H1 (cell line): Measurements from ENCODE around the gene SPRED1. TPM values are rescaled to one million over a fixed set of nuclear protein-coding genes. Genes with fewer than 3 reads are reported as not detected.

Experiments used
- CTCF ChIA-PET: fragments of 300-600 bp; sonication (Branson Sonifier 250); formaldehyde crosslinking; loops from one replicate; lab custom pipeline; 2021; ENCODE audit not compliant: partially characterized antibody; lab: Charles Lee
- POLR2A ChIA-PET: fragments of 300-600 bp; sonication (Branson Sonifier 250); formaldehyde crosslinking; loops from one replicate; lab custom pipeline; 2021; ENCODE audit warnings: inconsistent platforms; ENCODE audit not compliant: partially characterized antibody; lab: Charles Lee
- DNase-seq, 2 experiments: peaks; one replicate each; pipeline versions ENCODE4 v3.0.0 to v3.0.0-alpha.2; 2010 to 2022; ENCODE audit warnings: low spot score in 2 of 2, low read depth in 1 of 2, mixed read lengths in 1 of 2
- FAIRE-seq: peaks from 2 replicates; lab custom pipeline; 2011; peaks lifted over from hg19 to GRCh38; lab: Jason Lieb, UNC
- H2AFZ ChIP-seq: 2 replicates; pipeline ENCODE4 v1.8.1; 2012; ENCODE audit warnings: low read length, inconsistent platforms
- H2AK5ac ChIP-seq: 2 replicates; pipeline ENCODE4 v1.6.1; 2013; ENCODE audit warnings: low read depth, low read length
- H2BK120ac ChIP-seq: replicated peaks from 2 replicates; pipeline ENCODE3; 2013; ENCODE audit warnings: low read depth, low read length, inconsistent platforms
- H2BK12ac ChIP-seq: 2 replicates; pipeline ENCODE4 v1.6.1; 2013; ENCODE audit warnings: low read depth, low read length
- H2BK15ac ChIP-seq: 2 replicates; pipeline ENCODE4 v1.6.1; 2013; ENCODE audit warnings: low read length
- H2BK20ac ChIP-seq: 2 replicates; pipeline ENCODE4 v1.6.1; 2013; ENCODE audit warnings: low read length
- H2BK5ac ChIP-seq: 2 replicates; pipeline ENCODE4 v1.6.1; 2013; ENCODE audit warnings: low read depth, low read length
- H3K14ac ChIP-seq: 2 replicates; pipeline ENCODE4 v1.6.1; 2013; ENCODE audit warnings: inconsistent platforms; ENCODE audit not compliant: insufficient read length
- H3K18ac ChIP-seq: 2 replicates; pipeline ENCODE4 v1.6.1; 2013; ENCODE audit warnings: low read length; ENCODE audit errors: extremely low read depth
- H3K23ac ChIP-seq: 2 replicates; pipeline ENCODE4 v1.6.1; 2013; ENCODE audit warnings: inconsistent platforms; ENCODE audit not compliant: insufficient read length
- H3K23me2 ChIP-seq: 2 replicates; pipeline ENCODE4 v1.6.1; 2013; ENCODE audit warnings: low read depth, low read length
- H3K27ac ChIP-seq: 2 replicates; pipeline ENCODE4 v1.6.1; 2011; ENCODE audit warnings: low read depth, low read length, inconsistent platforms
- H3K27me3 ChIP-seq, 4 experiments: replicated peaks in 1 of 4; 1 replicate in 1 of 4; 2 replicates in 3 of 4; pipeline versions ENCODE4 v1.6.1 to v1.8.1; 2011 to 2013; ENCODE audit warnings: low read length in 3 of 4, mild to moderate bottlenecking in 3 of 4, inconsistent platforms in 2 of 4, mixed read lengths in 2 of 4, moderate library complexity in 1 of 4; ENCODE audit not compliant: control insufficient read depth in 3 of 4, insufficient read depth in 3 of 4; ENCODE audit errors: extremely low read depth in 1 of 4
- H3K36me3 ChIP-seq, 4 experiments: 2 replicates each; pipeline versions ENCODE4 v1.6.1 to v1.8.1; 2011 to 2013; ENCODE audit warnings: mild to moderate bottlenecking in 4 of 4, low read length in 3 of 4, moderate library complexity in 2 of 4, control low read depth in 1 of 4, inconsistent platforms in 1 of 4; ENCODE audit not compliant: insufficient read depth in 4 of 4, control insufficient read depth in 2 of 4
- H3K4ac ChIP-seq: replicated peaks from 2 replicates; pipeline ENCODE3; 2013; ENCODE audit warnings: low read length, low read depth, mixed read lengths, inconsistent platforms; ENCODE audit not compliant: insufficient read length
- H3K4me1 ChIP-seq, 4 experiments: replicated peaks in 1 of 4; 1 replicate in 1 of 4; 2 replicates in 3 of 4; pipeline versions ENCODE4 v1.6.1 to v1.8.1; 2011 to 2013; ENCODE audit warnings: low read length in 3 of 4, inconsistent platforms in 2 of 4, mixed read lengths in 1 of 4; ENCODE audit not compliant: insufficient read depth in 4 of 4, control insufficient read depth in 3 of 4
- H3K4me2 ChIP-seq, 2 experiments: 2 replicates each; pipeline versions ENCODE4 v1.6.1 to v1.8.1; 2011 to 2013; ENCODE audit warnings: low read depth in 2 of 2, low read length in 2 of 2, control low read depth in 1 of 2, inconsistent platforms in 1 of 2, mild to moderate bottlenecking in 1 of 2; ENCODE audit not compliant: insufficient read depth in 1 of 2
- H3K4me3 ChIP-seq, 4 experiments: fragments of 200-600, 300-600 bp in 1 of 4; sonication (generic), shearing (Covaris generic), sonication (Bioruptor Twin) in 1 of 4; 2 replicates each; pipeline versions ENCODE4 v1.5.1 to v1.8.1; 2011 to 2016; ENCODE audit warnings: low read length in 4 of 4, low read depth in 3 of 4, control low read depth in 2 of 4, inconsistent platforms in 2 of 4, mild to moderate bottlenecking in 2 of 4, mixed read lengths in 1 of 4, moderate library complexity in 1 of 4; ENCODE audit not compliant: insufficient read depth in 2 of 4; ENCODE audit errors: extremely low read depth in 1 of 4
- H3K56ac ChIP-seq: replicated peaks from 2 replicates; pipeline ENCODE3; 2013; ENCODE audit warnings: low read depth, mild to moderate bottlenecking, mixed read lengths, low read length, inconsistent platforms; ENCODE audit not compliant: insufficient read length
- H3K79me1 ChIP-seq: 2 replicates; pipeline ENCODE4 v1.6.1; 2013; ENCODE audit warnings: low read depth, low read length, control low read depth
- H3K79me2 ChIP-seq, 2 experiments: 2 replicates each; pipeline versions ENCODE4 v1.6.1 to v1.8.1; 2012 to 2013; ENCODE audit warnings: low read length in 2 of 2, mild to moderate bottlenecking in 2 of 2, inconsistent platforms in 1 of 2; ENCODE audit not compliant: insufficient read depth in 2 of 2, control insufficient read depth in 1 of 2
- H3K9ac ChIP-seq, 4 experiments: replicated peaks in 1 of 4; 1 replicate in 1 of 4; 2 replicates in 3 of 4; pipeline versions ENCODE4 v1.6.1 to v1.8.1; 2011 to 2013; ENCODE audit warnings: low read depth in 3 of 4, low read length in 3 of 4, control low read depth in 2 of 4, mild to moderate bottlenecking in 2 of 4, moderate library complexity in 2 of 4, inconsistent platforms in 1 of 4; ENCODE audit errors: extremely low read depth in 1 of 4
- H3K9me3 ChIP-seq, 2 experiments: 2 replicates each; pipeline versions ENCODE4 v1.6.1 to v1.8.1; 2012 to 2013; ENCODE audit warnings: mild to moderate bottlenecking in 2 of 2, moderate library complexity in 2 of 2, control low read depth in 1 of 2, inconsistent platforms in 1 of 2, low read depth in 1 of 2, low read length in 1 of 2, mixed read lengths in 1 of 2; ENCODE audit not compliant: insufficient read depth in 2 of 2
- H4K20me1 ChIP-seq, 2 experiments: replicated peaks in 1 of 2; 2 replicates each; pipeline versions ENCODE3 to v1.8.1; 2011 to 2013; ENCODE audit warnings: inconsistent platforms in 2 of 2, low read length in 2 of 2, mild to moderate bottlenecking in 1 of 2; ENCODE audit not compliant: insufficient read depth in 2 of 2, control insufficient read depth in 1 of 2
- H4K5ac ChIP-seq: 2 replicates; pipeline ENCODE4 v1.6.1; 2013; ENCODE audit warnings: low read length, low read depth, mixed read lengths, inconsistent platforms; ENCODE audit not compliant: insufficient read length
- H4K8ac ChIP-seq: 2 replicates; pipeline ENCODE4 v1.8.0; 2013; ENCODE audit warnings: mild to moderate bottlenecking, moderate library complexity, low read length, inconsistent platforms; ENCODE audit not compliant: insufficient read depth; ENCODE audit errors: extremely low read depth
- H4K91ac ChIP-seq: replicated peaks from 2 replicates; pipeline ENCODE3; 2013; ENCODE audit warnings: low read length, mixed read lengths, inconsistent platforms; ENCODE audit not compliant: insufficient read length
- ASH2L ChIP-seq: fragments of 200-600, 300-600 bp; sonication (generic); IDR thresholded peaks from one replicate; pipeline ENCODE4 v1.7.1; 2017; ENCODE audit warnings: low read length
- CHD1 ChIP-seq: IDR thresholded peaks from 2 replicates; pipeline ENCODE4 v1.6.1; 2012; ENCODE audit warnings: low read depth, low read length, improper control_type of control experiment
- CHD2 ChIP-seq: IDR thresholded peaks from 2 replicates; pipeline ENCODE4 v1.6.1; 2012; ENCODE audit warnings: low read length, improper control_type of control experiment
- EZH2 ChIP-seq: fragments of 200-600 bp; sonication (generic); IDR thresholded peaks from 2 replicates; pipeline ENCODE4 v1.7.1; 2012; ENCODE audit warnings: low read depth, mild to moderate bottlenecking, moderate library complexity, low read length, inconsistent platforms; ENCODE audit not compliant: severe bottlenecking
- JUN ChIP-seq: IDR thresholded peaks from 2 replicates; pipeline ENCODE4 v1.6.1; 2011; ENCODE audit warnings: low read depth, mild to moderate bottlenecking, improper control_type of control experiment, low read length
- JUND ChIP-seq: IDR thresholded peaks from 2 replicates; pipeline ENCODE4 v1.6.1; 2011; ENCODE audit warnings: mild to moderate bottlenecking, improper control_type of control experiment, low read length
- KDM1A ChIP-seq: fragments of 200-600, 300-600 bp; sonication (generic); IDR thresholded peaks from 2 replicates; pipeline ENCODE4 v1.7.1; 2016; ENCODE audit warnings: mild to moderate bottlenecking, low read length, borderline replicate concordance
- RBBP5 ChIP-seq: IDR thresholded peaks from 2 replicates; pipeline ENCODE4 v1.7.1; 2012; ENCODE audit warnings: low read depth, mild to moderate bottlenecking, inconsistent platforms, low read length, moderate library complexity, borderline replicate concordance
- SAP30 ChIP-seq: fragments of 300-600 bp; sonication (generic); IDR thresholded peaks from 2 replicates; pipeline ENCODE4 v1.7.1; 2012; ENCODE audit warnings: low read length, moderate library complexity, mild to moderate bottlenecking, inconsistent platforms; ENCODE audit not compliant: insufficient read depth, insufficient replicate concordance
- SIX5 ChIP-seq: IDR thresholded peaks from 2 replicates; pipeline ENCODE4 v1.6.1; 2011; ENCODE audit warnings: mild to moderate bottlenecking, low read depth, low read length
- TAF1 ChIP-seq: IDR thresholded peaks from 2 replicates; pipeline ENCODE4 v1.6.1; 2011; ENCODE audit warnings: mild to moderate bottlenecking, low read depth, low read length
- TBP ChIP-seq: IDR thresholded peaks from 2 replicates; pipeline ENCODE4 v1.6.1; 2011; ENCODE audit warnings: low read depth, low read length, improper control_type of control experiment
- ZNF274 ChIP-seq: IDR thresholded peaks from 2 replicates; pipeline ENCODE4 v1.7.0; 2012; ENCODE audit warnings: low read length, borderline replicate concordance; ENCODE audit errors: extremely low read depth
- WGBS, 2 experiments: shearing (Covaris generic) in 1 of 2; methylation state at CpG; one replicate each; pipeline versions ENCODE4 v1.1.6 to v1.1.7; 2013 to 2015; ENCODE audit warnings: low lambda C conversion rate in 2 of 2, mixed read lengths in 2 of 2, inconsistent platforms in 1 of 2, low coverage in 1 of 2, missing lambda C conversion rate in 1 of 2; ENCODE audit not compliant: insufficient replicate concordance in 2 of 2, insufficient coverage in 1 of 2, insufficient read length in 1 of 2; ENCODE audit errors: extremely low coverage in 1 of 2, missing lambda C conversion rate in 1 of 2; 5-methylcytosine and 5-hydroxymethylcytosine counted together
- polyA plus RNA-seq, 7 experiments: library from polyadenylated mRNA; depleted of rRNA in 3 of 7; stranded (reverse) in 5 of 7; unstranded in 2 of 7; fragments of >200 nt in 5 of 7; fragments of 200-250 nt in 2 of 7; gene quantifications; 1 replicate in 5 of 7; 2 replicates in 1 of 7; 4 replicates in 1 of 7; pipeline versions ENCODE4 v1.2.1 to v1.2.3, GENCODE V29; 2011 to 2013; ENCODE audit warnings: missing spikeins in 2 of 7, mixed read lengths in 2 of 7
- total RNA-seq: library from RNA; stranded (reverse); fragmentation: NEBNext Ultra II Directional; extraction: Animal tissue kit (Norgen Biotek cat#: 25700); gene quantifications from 2 replicates; pipeline ENCODE4 v1.2.1, GENCODE V29; 2021
- TF ChIP-seq, protein P1 (sequence below): IDR thresholded peaks from 2 replicates; pipeline ENCODE4 v1.6.1; 2011; ENCODE audit warnings: low read length, improper control_type of control experiment

SPRED1 gene
- total and polyA plus RNA-seq, 2 of the 8 experiments (the other 6 are each of a cell fraction or from before 2014, with no cell fraction given), result 5.5 to 30.3 TPM

DNA sequence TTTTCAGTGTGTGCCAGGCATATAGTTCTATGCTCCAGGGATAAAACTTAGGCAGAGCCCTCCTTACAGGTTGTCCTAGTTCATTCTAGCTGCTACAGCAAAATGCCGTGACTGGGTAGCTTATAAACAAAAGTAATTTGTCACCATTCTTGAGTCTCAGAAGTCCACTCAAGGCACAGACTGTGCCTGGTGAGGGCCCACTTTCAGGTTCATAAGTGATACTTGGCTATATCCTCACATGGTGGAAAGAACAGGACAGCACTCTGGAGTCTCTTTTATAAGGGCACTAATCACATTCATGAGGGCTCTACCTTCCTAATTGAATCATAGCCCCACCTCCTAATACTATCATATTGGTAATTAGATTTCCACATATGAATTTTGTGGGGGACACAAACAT, 80.1 kb downstream of the SPRED1 start:
- no peak overlapping the region for H3K27ac ChIP-seq
- no peak overlapping the region for H3K4ac ChIP-seq
- no peak overlapping the region for H2BK12ac ChIP-seq
- peaks cover 0 to 3% of the 10 kb centered on the region in 2 experiments for H4K20me1 ChIP-seq
- no peak overlapping the region for H3K56ac ChIP-seq
- DNase-seq (no peak), FAIRE-seq (no peak)
- no peak overlapping the region for H4K91ac ChIP-seq
- H3K36me3 ChIP-seq, result peaks cover 0 to 5% (median 0%) of the 10 kb centered on the region in 4 experiments; a peak in 2 of 8 replicates
- H3K18ac ChIP-seq, result no peak overlapping the region
- 95% methylated on average over 1 of the region's 1 CpG; no CpG with 5 or more reads in 1 of the 2 experiments for WGBS, 2 experiments
- H3K4me3 ChIP-seq, result no peak overlapping the region
- H3K23me2 ChIP-seq, result no peaks in the 10 kb centered on the region
- no peak overlapping the region for H2AFZ ChIP-seq
- no peak overlapping the region for H3K9ac ChIP-seq
- H3K79me2 ChIP-seq, result no peaks in the 10 kb centered on the region
- H3K4me2 ChIP-seq, result no peak overlapping the region
- no peak overlapping the region for H2BK120ac ChIP-seq
- ChIA-PET CTCF (interaction anchor here (1.2 kb wide), 1 partner anchor 9 kb away, joined by 3 read pairs; no protein-coding TSS in a partner anchor), POLR2A (interaction anchor here (0.7 kb wide), 1 partner anchor 905 kb away, joined by 3 read pairs; no protein-coding TSS in a partner anchor)
- no peak overlapping the region for H2BK5ac ChIP-seq
- H4K8ac ChIP-seq, result no peak overlapping the region
- H3K9me3 ChIP-seq, result no peaks in the 10 kb centered on the region
- no peaks in the 10 kb centered on the region for H3K27me3 ChIP-seq
- no peak overlapping the region for H4K5ac ChIP-seq
- H2BK15ac ChIP-seq, result no peak overlapping the region
- H3K14ac ChIP-seq, result no peak overlapping the region
- H3K23ac ChIP-seq, result no peak overlapping the region
- H3K79me1 ChIP-seq, result no peaks in the 10 kb centered on the region
- H2BK20ac ChIP-seq, result no peak overlapping the region
- H3K4me1 ChIP-seq, result no peaks in the 10 kb centered on the region
- H2AK5ac ChIP-seq, result no peak overlapping the region
- TF ChIP-seq ZNF274 (no peak), KDM1A (no peak), SIX5 (no peak), JUN (no peak), CHD2 (no peak), ASH2L (no peak), SAP30 (no peak), CHD1 (no peak), TAF1 (no peak), JUND (no peak), RBBP5 (no peak), EZH2 (no peak), TBP (no peak)
- TF ChIP-seq, protein P1, sequence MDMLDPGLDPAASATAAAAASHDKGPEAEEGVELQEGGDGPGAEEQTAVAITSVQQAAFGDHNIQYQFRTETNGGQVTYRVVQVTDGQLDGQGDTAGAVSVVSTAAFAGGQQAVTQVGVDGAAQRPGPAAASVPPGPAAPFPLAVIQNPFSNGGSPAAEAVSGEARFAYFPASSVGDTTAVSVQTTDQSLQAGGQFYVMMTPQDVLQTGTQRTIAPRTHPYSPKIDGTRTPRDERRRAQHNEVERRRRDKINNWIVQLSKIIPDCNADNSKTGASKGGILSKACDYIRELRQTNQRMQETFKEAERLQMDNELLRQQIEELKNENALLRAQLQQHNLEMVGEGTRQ, result no peak
